GM19463 (cell line): ENCODE measurements around the gene FECH.
"Not testable (repeated sequence)": the region's sequence is repeated elsewhere in the genome, so short reads cannot be mapped to it uniquely, and the experiment has no call there.

Source experiments
- ATAC-seq: cut with Tn5 transposase; IDR thresholded peaks from one replicate; pipeline ENCODE4 v1.9.1; 2021; ENCODE audit warnings: mild to moderate bottlenecking, moderate library complexity; ENCODE audit not compliant: unreplicated experiment

The FECH gene

DNA sequence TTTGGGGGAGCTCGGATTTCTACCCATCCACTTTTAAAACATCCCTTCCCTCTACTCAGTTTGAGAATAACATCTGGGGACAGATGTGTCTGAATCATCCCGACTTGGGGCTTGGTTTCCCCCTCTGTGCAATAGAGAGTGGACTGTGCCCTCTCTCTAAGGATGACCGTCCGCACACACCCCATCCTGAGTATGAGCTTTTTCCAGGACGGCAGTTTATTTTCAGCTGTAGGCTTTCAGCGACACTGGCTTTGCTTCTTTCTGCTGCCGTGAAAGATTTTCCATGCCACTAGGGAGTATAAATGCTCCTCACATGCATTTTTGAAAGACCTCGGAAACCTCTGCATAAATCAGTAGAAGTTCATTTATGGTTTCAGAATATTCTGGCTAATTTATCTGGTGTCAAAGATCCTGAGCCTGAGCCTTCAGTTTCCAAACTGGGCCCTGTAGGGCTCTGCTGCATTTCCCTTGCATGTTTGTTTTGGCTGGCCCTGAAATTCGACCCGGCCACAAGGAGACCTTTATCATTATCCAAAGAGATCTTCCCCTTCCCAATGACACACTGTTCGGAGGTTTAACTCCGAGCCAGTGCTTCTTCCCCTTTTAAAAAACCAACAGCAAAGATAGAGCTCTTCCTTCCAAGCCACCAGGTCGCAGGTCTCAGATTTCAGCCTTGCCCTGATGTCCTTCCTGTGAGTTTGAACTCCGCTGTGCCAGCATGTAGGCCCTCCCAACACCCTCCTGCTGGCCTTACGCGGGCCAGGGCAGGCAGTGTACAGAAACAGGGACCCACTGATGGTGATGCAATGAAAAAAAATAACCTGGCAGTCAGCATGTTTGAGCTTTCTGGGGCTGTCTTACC, 53.3 kb downstream of the FECH start:
- ATAC-seq: no peak

DNA sequence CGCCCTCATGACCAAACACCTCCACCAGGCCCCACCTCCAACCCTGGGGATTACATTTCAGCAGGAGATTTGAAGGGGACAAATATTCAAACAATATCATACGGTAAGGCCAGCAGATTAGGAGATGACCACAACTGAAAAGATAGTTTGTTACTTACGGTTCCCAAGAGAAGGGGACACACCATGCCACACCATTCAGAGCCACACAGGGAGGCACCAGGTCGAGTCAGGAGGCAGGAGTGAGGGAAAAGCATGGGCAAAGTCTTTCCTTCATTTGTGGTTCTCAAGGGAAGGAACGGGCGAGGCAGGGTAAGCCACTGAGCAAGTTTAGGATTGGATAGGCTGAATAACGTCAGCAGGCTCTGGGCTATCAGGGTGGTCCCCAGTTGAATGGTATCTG, 57.4 kb downstream of the FECH start:
- no peak for ATAC-seq

DNA sequence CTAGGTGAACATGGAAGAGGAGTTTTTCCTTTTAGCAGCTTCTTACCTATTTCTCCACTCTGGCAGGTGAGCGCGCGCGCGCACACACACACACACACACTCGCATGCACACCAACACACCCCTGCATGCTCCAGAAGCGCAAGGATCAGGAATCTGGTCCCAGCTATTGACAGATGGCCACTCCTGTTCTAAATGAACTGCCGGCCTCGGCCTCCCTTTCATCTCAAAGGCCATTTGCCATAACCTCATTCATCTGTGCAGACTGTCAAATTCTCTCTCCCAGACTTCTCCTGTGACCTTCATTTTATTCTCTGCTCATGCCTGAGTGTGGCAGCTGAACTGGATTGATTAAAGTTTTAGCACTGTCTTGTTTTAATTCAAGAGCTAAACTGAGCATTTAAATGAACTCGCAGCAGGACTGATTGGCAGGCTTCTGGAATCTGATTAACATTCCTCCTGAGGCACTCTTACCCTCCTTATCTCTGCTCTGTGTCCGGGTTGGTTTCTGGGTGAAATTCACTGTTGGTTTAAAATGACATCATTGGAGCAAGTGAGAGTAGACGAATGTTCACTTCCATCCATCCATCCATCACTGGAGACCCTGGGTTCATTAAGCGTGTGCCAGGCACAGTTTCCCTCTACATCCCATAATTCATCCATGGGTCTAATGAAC, 58.8 kb downstream of the FECH start:
- no peak for ATAC-seq

DNA sequence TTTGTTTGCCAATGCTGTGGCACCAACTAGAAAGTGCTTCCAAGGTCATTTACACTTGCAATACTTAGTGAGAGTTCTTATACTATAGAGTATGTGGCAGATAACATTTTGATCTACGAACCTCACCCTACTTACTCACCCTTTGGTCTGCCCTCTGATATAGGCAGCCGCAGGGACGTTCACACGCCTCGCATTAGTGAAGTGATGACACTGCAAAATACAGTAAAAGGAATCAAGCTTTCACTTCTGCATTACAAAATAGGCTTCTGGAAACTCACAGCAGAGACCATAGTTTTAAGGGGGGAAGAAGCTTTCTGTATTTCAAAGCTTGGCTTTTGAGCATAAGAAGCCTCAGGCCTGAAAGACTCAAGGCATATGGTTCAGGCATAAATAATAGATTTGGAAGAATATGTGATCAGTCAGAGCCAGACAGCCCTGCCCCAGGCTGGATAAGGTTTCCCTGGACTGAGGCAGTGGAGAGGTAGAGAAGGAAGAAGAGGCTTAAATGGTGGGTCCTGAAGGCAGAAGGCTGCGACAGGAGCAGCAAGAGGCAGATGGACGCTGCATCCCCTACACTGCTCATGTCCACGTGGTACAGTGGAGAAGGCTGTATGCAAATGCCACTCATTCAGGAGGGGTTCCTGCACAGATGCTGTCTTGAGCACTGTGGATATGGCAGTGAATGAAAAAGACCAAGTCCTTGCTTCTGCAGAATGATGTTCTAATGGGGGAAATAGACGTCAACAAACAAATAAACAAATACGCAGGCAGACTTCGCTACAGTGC, 63.1 kb downstream of the FECH start:
- ATAC-seq: no peak

DNA sequence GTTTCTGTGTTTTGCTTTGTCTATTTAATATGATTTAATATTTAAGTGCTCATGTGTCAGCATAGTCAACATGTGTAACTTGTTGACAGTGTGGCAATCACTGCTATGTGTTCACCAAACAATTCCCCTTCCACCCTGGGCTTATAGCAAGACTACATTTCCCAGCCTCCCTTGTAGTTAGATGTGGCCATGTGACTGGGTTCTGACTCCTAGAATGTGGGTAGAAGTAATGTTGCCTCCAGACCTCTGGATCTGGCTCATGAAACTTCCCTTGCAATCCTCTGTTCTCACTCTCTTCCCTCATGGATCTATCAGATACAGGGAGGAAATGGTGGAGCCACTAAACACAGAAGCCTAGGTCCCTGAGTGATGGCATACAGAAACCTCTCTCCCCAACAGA, 64.2 kb downstream of the FECH start:
- ATAC-seq: not testable (repeated sequence)

DNA sequence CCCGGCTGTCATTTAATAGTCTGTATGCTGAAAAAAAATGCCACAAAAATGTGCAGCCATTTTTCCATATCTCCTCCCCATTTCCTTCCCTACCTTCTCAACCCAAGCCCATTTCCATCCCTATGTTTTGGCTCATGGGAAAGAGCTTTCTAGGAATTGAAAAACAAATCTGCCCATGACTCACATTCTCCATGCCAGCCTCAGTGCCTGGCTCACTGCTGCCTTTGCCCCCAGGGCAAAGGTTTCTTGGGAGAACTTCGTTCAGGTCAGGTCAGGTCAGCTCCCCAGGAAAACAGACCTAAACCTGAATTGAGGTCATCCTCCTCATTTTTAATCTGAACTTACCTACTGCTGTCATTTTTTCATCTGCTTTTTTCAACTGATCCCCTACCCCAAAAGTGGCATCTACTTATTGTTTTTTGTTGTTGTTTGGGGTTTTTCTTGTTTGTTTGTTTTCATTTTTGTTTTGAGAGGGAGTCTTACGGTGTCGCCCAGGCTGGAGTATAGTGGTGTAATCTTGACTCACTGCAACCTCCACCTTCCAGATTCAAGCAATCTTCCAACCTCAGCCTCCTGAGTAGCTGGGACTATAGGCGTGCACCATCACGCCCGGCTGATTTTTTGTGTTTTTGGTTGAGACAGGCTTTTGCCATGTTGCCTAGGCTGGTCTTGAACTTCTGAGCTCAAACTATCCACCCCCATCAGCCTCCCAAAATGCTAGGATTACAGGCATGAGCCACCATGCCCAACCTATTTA, 66.7 kb downstream of the FECH start:
- no peak for ATAC-seq

DNA sequence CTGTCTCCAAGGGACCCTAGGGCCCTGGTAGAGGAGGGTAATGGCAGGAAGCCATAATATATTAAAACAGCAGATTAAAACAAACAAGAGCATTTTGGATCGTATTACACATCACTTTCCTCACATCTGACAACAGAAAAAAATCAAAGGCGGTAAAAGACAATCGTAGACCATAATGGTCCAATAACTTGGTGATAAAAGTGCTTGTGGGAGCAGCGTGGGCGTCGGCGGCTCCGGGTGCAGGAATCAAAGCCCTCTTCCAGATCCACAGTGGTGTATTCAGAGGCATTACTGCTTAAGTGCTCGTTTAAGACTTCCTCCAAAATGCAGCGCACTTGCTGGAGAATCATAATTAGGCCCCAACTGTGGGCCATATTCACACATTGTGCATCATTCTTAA, 68.0 kb downstream of the FECH start:
- ATAC-seq: no peak

DNA sequence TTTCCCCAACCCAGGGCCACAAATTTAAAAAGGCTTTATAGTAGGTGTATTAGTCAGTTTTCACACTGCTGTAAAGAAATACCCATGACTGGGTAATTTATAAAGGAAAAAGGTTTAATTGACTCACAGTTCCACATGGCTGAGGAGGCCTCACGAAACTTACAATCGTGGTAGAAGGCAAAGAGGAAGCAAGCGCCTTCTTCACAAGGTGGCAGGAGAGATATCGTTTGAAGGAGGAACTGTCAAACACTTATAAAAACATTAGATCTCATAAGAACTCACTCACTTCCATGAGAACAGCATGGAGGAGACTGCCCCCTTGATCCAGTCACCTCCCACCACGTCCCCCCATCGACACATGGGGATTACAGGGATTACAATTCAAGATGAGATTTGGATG, 70.4 kb downstream of the FECH start:
- no peak for ATAC-seq

DNA sequence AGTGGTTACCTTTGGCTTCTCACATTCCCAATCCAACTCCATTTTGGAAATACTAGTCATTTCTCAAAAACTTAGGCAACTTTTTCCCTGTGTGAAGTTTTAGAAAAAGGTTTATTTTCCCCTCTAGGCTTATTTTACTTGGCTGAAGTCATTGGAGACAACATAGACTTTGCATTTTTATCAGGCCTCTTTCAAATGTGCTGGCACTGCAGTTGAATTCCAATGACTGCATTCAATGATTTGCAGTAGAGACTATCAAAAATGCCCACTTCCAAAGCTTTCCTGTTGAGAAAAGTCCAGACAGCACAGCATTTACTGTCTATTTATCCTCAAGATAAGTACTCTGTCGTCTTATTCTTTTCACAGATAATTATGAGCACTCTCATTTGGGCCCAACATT, 81.3 kb downstream of the FECH start:
- no peak for ATAC-seq

DNA sequence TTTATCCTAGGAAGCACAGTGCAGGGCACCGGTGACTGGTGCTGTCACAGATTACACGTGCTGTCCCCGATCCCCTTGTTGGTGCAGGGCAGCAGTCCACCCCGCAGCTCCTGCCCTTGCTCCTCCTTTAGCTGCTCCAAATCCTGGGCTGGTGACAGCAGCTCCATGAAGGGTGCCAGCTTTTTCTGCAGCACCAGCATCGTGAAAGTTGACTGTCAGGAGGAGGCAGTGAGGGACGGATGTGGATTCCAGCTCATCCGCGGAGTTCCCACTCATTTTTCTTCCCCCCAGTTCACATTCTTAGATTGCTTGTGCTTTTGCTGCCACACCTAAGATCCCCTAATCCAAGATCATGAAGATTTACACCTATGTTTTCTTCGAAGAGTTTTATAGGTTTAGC, 83.9 kb downstream of the FECH start:
- no peak for ATAC-seq

DNA sequence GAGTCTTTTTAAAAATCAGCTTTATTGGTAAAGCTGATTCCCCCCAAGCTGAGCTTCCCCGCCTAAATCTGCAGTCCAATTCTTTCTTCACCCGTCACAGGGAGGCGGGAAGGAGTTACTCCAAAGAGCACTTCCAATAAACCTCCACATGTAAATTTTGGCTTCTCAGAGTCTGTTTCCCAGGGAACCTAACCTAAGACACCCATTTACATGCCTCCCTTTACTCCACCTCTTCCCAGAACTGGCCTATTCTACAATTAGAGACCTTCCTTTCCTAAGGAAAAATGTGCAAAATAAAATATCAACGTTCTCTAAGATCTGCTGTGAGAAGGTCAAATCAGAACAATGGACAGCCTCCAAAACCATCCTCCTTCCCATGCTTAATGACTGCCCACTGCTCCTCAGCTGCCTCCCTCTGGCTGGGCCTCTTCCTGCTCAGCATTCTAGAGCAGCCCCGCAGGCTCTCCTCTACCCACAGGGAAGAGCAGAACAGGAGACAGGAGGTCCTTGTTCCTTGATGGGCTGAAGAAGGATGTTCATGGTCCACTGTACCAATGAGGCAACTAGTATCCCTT, 87.7 kb downstream of the FECH start:
- ATAC-seq: no peak
